Endometrial microvascular endothelial cells (primary cell): ENCODE data around the gene NF1. TPM values are rescaled to one million over a fixed set of nuclear protein-coding genes. Genes with fewer than 3 reads are reported as not detected.
"Not testable (repeated sequence)": the region's sequence is repeated elsewhere in the genome, so short reads cannot be mapped to it uniquely, and the experiment has no call there.

ENCODE experiments used
- in situ Hi-C: cut with HindIII; loops from 2 replicates; pipeline ENCODE4 v1.10.0; 2017; ENCODE audit warnings: low sequenced_read_pairs, low pct_unique_long_range_greater_than_20kb; ENCODE audit errors: inconsistent ontology term
- total RNA-seq: library from RNA; depleted of rRNA; stranded (reverse); fragments of >200 nt; gene quantifications from one replicate; pipeline ENCODE4 v1.2.3, GENCODE V29; 2015; ENCODE audit errors: inconsistent ontology term

NF1 gene
- total RNA-seq, 1 donor from 2014 or later, result 13.0 TPM

- in situ Hi-C loops, result no loop called here
Measured at GRCh38 chr17:31308372-31309334, 213.9 kb downstream of the NF1 start.

- in situ Hi-C loops, result no loop called here
Measured at GRCh38 chr17:31309556-31309955, 214.8 kb downstream of the NF1 start.

GRCh38 chr17:31310260-31310659 lies 215.5 kb downstream of the NF1 start:
- in situ Hi-C loops, result no loop called here

GRCh38 chr17:31310886-31311285 lies 216.1 kb downstream of the NF1 start:
- in situ Hi-C loops, result no loop called here

GRCh38 chr17:31311526-31311925 lies 216.7 kb downstream of the NF1 start:
- in situ Hi-C loops, result no loop called here

GRCh38 chr17:31312223-31312622 lies 217.4 kb downstream of the NF1 start:
- in situ Hi-C loops, result not testable (repeated sequence)

- in situ Hi-C loops, result no loop called here
Measured at GRCh38 chr17:31313982-31314781, 219.4 kb downstream of the NF1 start, which contains the start of gene EVI2B. EVI2B (minus strand) TSS chr17:31314054; CDS start chr17:31305609, 8,445 bp downstream.

- in situ Hi-C loops, result no loop called here
Measured at GRCh38 chr17:31314782-31315100, 220.0 kb downstream of the NF1 start.

GRCh38 chr17:31318298-31318801 lies 223.6 kb downstream of the NF1 start:
- in situ Hi-C loops, result no loop called here

- in situ Hi-C loops, result no loop called here
Measured at GRCh38 chr17:31318851-31319661, 224.3 kb downstream of the NF1 start.

GRCh38 chr17:31320241-31320640 lies 225.5 kb downstream of the NF1 start:
- in situ Hi-C loops, result no loop called here

- in situ Hi-C loops, result no loop called here
Measured at GRCh38 chr17:31320791-31321190, 226.0 kb downstream of the NF1 start.

- in situ Hi-C loops, result no loop called here
Measured at GRCh38 chr17:31321481-31321880, 226.7 kb downstream of the NF1 start, which contains the start of gene EVI2A. EVI2A (minus strand) TSS chr17:31321622; CDS start chr17:31319013, 2,609 bp downstream.

- in situ Hi-C loops, result no loop called here
Measured at GRCh38 chr17:31321966-31322365, 227.2 kb downstream of the NF1 start.

GRCh38 chr17:31323551-31323950 lies 228.8 kb downstream of the NF1 start:
- in situ Hi-C loops, result no loop called here

GRCh38 chr17:31327534-31328159 lies 232.9 kb downstream of the NF1 start:
- in situ Hi-C loops, result no loop called here

- in situ Hi-C loops, result no loop called here
Measured at GRCh38 chr17:31328160-31328535, 233.4 kb downstream of the NF1 start.

GRCh38 chr17:31329221-31329620 lies 234.4 kb downstream of the NF1 start:
- in situ Hi-C loops, result no loop called here
